Esophagus squamous epithelium (tissue), 4 donors: ENCODE measurements around the gene CRELD2.

Experiments used
- POLR2A ChIP-seq, 4 donors: fragments of 450-650 bp; IDR thresholded peaks; one replicate each; pipeline ENCODE4 v1.6.1; 2017; ENCODE audit warnings: antibody characterized with exemption in 4 of 4, mild to moderate bottlenecking in 4 of 4, moderate library complexity in 3 of 4
- TF ChIP-seq, protein P1 (sequence below), 6 experiments: fragments of 450-650 bp in 4 of 6; fragments of 200-600 bp in 2 of 6; sonication (generic) in 2 of 6; IDR thresholded peaks; one replicate each; pipeline ENCODE4 v1.5.1; 2016 to 2019; ENCODE audit warnings: antibody characterized with exemption in 6 of 6, mild to moderate bottlenecking in 4 of 6, moderate library complexity in 4 of 6

DNA sequence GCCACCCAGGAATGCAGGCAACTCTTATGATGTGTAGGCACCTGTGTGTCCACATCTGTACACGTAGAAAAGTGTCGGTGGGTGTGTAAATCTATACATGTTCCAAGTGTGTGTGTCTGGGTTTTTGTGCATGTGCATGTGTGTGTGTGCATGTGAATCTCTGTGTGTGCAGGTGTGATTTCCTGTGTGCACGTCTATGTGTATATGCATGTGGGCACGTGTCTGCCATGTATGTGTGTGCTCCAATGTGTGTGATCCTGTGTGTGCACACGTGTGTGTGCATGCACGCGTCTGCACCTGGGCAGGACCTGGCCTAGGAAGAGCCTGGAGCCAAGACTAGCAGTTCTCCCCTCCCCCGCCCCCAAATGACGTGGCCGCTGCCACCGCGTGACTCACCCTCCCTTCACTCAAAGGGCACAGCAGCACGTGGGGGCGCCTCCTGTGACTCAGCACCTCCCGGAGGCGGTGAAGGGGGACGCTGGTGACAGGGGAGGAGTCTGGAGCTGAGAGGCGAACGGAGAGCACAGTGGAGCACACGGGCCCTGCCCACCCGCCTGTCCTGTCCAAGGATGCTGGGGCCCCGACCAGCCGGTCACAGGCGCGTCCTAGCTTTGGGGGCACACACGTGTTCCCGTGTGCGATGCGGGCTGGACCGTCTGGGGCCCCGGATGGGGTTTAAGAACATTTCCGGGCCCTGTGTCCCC, 52.2 kb downstream of the CRELD2 start:
- peak in 3 of 4 donors; percentile 74 to 91 (median 86) for TF ChIP-seq POLR2A (IDR thresholded peaks at IDR 0.05)
- TF ChIP-seq, protein P1, sequence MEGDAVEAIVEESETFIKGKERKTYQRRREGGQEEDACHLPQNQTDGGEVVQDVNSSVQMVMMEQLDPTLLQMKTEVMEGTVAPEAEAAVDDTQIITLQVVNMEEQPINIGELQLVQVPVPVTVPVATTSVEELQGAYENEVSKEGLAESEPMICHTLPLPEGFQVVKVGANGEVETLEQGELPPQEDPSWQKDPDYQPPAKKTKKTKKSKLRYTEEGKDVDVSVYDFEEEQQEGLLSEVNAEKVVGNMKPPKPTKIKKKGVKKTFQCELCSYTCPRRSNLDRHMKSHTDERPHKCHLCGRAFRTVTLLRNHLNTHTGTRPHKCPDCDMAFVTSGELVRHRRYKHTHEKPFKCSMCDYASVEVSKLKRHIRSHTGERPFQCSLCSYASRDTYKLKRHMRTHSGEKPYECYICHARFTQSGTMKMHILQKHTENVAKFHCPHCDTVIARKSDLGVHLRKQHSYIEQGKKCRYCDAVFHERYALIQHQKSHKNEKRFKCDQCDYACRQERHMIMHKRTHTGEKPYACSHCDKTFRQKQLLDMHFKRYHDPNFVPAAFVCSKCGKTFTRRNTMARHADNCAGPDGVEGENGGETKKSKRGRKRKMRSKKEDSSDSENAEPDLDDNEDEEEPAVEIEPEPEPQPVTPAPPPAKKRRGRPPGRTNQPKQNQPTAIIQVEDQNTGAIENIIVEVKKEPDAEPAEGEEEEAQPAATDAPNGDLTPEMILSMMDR (IDR thresholded peaks at IDR 0.05), result no peak
